ENCODE results near the gene CFAP126.
"Not testable (repeated sequence)": the region's sequence is repeated elsewhere in the genome, so short reads cannot be mapped to it uniquely, and the experiment has no call there.

Gene CFAP126

GRCh38 chr1:161391611-161392010, 23.9 kb upstream of the CFAP126 start:
- H3K9me3 Mint-ChIP-seq, result no peaks in the 10 kb centered on the region

DNA sequence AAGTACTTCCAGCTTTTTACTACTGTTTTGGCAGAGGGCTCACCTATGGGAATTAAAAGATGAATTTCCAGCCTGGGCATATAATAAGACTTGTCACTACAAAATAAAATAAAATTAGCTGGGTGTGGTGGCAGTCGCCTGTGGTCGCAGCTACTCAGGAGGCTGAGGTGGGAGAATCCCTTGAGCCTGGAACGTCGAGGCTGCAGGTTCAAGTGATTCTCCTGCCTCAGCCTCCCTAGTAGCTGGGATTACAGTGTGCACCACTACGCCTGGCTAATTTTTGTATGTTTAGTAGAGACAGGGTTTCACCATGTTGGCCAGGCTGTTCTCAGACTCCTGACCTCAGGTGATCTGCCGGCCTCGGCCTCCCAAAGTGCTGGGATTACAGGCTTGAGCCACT, 23.5 kb upstream of the CFAP126 start:
- intact Hi-C loops (cut with micrococcal nuclease); H3K9me3 Mint-ChIP-seq; H3K36me3 Mint-ChIP-seq (ENCODE audit: low read depth); H3K27me3 Mint-ChIP-seq; H3K4me3 Mint-ChIP-seq; H3K27ac Mint-ChIP-seq: not testable (repeated sequence)
- H3K4me1 Mint-ChIP-seq (ENCODE audit: low read depth), result peaks cover 28% of the 10 kb centered on the region

More at GRCh38 chr1:161391611-161392010, 23.9 kb upstream of the CFAP126 start:
- Mint-ChIP-seq H3K4me1 (ENCODE audit: low read depth) (peaks cover 28% of the 10 kb centered on the region), H3K36me3 (ENCODE audit: low read depth) (no peaks in the 10 kb centered on the region), H3K27me3 (no peaks in the 10 kb centered on the region), H3K27ac (no peak overlapping the region), H3K4me3 (no peak overlapping the region)
- intact Hi-C loops (cut with micrococcal nuclease), result no loop called here

DNA sequence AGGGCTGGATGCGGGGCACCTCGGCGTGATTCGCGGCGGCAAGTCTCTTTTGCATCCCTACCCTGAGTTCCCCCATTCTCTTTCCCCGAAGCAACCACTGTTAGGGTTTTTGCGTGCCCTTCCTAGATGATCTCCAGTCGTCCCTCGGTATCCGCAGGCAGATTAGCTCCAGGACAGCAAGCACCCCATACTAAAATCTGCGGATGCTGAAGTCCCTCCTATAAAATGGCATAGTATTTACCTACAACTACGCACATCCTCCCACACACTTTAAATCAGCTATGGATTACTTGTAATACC, 22.8 kb upstream of the CFAP126 start:
- Mint-ChIP-seq H3K27me3 (no peaks in the 10 kb centered on the region), H3K27ac (peak overlapping the region; percentile 95), H3K9me3 (no peaks in the 10 kb centered on the region), H3K4me1 (ENCODE audit: low read depth) (peaks cover 28% of the 10 kb centered on the region), H3K4me3 (peak overlapping the region; percentile 74), H3K36me3 (ENCODE audit: low read depth) (no peaks in the 10 kb centered on the region)
- intact Hi-C loops (cut with micrococcal nuclease), result loop anchor here (1.0 kb wide), 1 partner anchor 9 kb away; no protein-coding TSS in a partner anchor

DNA sequence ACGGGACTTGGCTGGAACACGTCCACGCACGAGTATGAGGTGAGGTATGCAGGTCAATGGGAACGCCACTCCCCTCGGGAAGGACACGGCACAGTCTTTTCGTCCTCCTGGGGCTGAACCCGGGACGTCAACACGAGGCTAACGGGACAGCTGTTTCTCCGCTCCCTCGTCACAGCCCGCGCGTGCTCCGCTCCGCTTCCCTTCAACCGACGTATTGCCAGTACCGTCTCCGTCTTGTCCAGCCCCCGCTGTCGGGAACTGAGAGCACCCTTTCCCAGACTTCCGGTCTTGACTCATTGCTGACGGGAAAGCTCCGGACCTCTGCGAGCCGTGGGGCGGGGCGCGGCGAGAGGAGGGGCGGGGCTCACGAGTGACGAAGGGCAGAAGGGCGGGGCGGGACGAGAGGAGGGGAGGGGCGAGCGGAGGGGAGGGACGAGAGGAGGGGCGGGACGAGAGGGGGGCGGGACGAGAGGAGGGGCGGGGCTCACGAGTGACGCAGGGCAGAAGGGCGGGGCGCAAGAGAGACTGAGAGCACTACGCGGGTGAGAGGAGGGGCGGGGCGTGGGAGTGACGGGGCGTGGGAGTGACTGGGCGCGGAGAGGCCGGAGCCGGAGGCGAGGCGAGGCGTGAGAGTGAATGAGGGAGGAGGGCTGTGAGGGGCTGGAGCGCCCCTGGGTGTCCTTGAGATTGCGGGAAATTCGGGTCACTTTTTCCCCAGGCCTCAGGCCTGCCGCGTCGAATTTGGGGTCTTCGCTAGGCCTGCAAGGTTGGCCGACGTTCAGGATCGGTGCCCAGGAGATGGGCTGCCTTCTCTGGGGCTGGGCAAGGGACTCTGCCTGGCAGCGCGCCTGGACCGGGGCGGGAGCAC, 22.2 kb upstream of the CFAP126 start:
- Mint-ChIP-seq H3K36me3 (ENCODE audit: low read depth) (no peaks in the 10 kb centered on the region), H3K4me3 (peak overlapping the region; percentile 74), H3K4me1 (ENCODE audit: low read depth) (peaks cover 28% of the 10 kb centered on the region), H3K9me3 (no peaks in the 10 kb centered on the region), H3K27me3 (no peaks in the 10 kb centered on the region), H3K27ac (peak overlapping the region; percentile 95)
- intact Hi-C loops (cut with micrococcal nuclease), result loop anchor here (1.0 kb wide), 1 partner anchor 9 kb away; no protein-coding TSS in a partner anchor

DNA sequence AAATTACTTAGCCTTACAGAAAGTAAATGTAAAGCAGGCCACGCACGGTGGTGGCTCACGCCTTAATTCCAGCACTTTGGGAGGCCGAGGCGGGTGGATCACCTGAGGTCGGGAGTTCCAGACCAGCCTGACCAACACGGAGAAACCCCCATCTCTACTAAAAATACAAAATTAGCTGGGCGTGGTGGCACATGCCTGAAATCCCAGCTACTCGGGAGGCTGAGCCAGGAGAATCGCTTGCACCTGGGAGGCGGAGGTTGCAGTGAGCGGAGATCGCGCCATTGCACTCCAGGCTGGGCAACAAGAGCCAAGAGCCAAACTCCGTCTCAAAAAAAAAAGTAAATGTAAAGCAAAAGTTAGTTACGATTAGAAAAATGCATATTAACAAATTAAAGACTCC, 21.5 kb upstream of the CFAP126 start:
- H3K36me3 Mint-ChIP-seq (ENCODE audit: low read depth); intact Hi-C loops (cut with micrococcal nuclease); H3K9me3 Mint-ChIP-seq; H3K27me3 Mint-ChIP-seq: not testable (repeated sequence)
- peak overlapping the region; percentile 70 for H3K4me3 Mint-ChIP-seq
- H3K27ac Mint-ChIP-seq, result peak overlapping the region; percentile 95
- H3K4me1 Mint-ChIP-seq (ENCODE audit: low read depth), result peaks cover 28% of the 10 kb centered on the region

GRCh38 chr1:161388639-161389038, 21.0 kb upstream of the CFAP126 start:
- intact Hi-C loops (cut with micrococcal nuclease), result no loop called here
- Mint-ChIP-seq H3K4me3 (no peak overlapping the region), H3K4me1 (ENCODE audit: low read depth) (peaks cover 28% of the 10 kb centered on the region), H3K27ac (peak overlapping the region; percentile 95), H3K9me3 (no peaks in the 10 kb centered on the region), H3K36me3 (ENCODE audit: low read depth) (no peaks in the 10 kb centered on the region), H3K27me3 (peaks cover under 1% of the 10 kb centered on the region)

- H3K27ac Mint-ChIP-seq, result peak overlapping the region; percentile 52
- no peak overlapping the region for H3K4me3 Mint-ChIP-seq
- intact Hi-C loops (cut with micrococcal nuclease), result loop anchor here (1.0 to 5.0 kb wide), 2 partner anchors 155 to 170 kb away; no protein-coding TSS in a partner anchor
Measured at GRCh38 chr1:161382214-161383019, 14.7 kb upstream of the CFAP126 start.

GRCh38 chr1:161381707-161382106, 14.0 kb upstream of the CFAP126 start:
- H3K4me3 Mint-ChIP-seq, result no peak overlapping the region
- H3K4me1 Mint-ChIP-seq (ENCODE audit: low read depth), result peaks cover 14% of the 10 kb centered on the region
- H3K9me3 Mint-ChIP-seq, result no peaks in the 10 kb centered on the region
- intact Hi-C loops (cut with micrococcal nuclease), result loop anchor here (1.0 to 5.0 kb wide), 2 partner anchors 154 to 169 kb away; no protein-coding TSS in a partner anchor
- peak overlapping the region; percentile 52 for H3K27ac Mint-ChIP-seq
- H3K27me3 Mint-ChIP-seq, result peaks cover 2% of the 10 kb centered on the region
- H3K36me3 Mint-ChIP-seq (ENCODE audit: low read depth), result no peaks in the 10 kb centered on the region

More at GRCh38 chr1:161382214-161383019, 14.7 kb upstream of the CFAP126 start:
- peaks cover 2% of the 10 kb centered on the region for H3K27me3 Mint-ChIP-seq
- H3K36me3 Mint-ChIP-seq (ENCODE audit: low read depth), result no peaks in the 10 kb centered on the region
- no peaks in the 10 kb centered on the region for H3K9me3 Mint-ChIP-seq
- H3K4me1 Mint-ChIP-seq (ENCODE audit: low read depth), result peaks cover 14% of the 10 kb centered on the region

DNA sequence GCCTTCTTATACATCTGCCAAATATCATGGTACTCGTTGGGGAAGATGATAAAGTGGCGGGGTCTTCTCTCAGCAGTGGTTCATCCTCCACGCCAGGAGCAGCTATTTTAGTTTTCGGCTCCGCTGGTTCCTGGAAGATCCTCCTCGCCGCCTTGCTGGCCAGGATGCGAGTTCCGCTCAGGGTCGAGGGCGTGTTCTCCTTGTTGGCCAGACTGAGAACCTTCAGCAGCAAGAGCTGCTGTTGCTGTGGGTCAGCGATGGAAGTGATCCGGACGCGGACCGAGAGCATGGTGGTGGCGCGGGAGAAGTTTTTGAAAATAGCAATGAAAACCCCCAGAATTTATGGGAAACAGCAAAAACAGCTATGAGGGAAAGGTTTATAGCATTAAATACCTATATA, 11.4 kb upstream of the CFAP126 start:
- Mint-ChIP-seq H3K27me3 (peaks cover 2% of the 10 kb centered on the region), H3K36me3 (ENCODE audit: low read depth) (no peaks in the 10 kb centered on the region), H3K27ac (no peak overlapping the region), H3K4me3 (no peak overlapping the region), H3K9me3 (no peaks in the 10 kb centered on the region), H3K4me1 (ENCODE audit: low read depth) (peaks cover 14% of the 10 kb centered on the region)
- intact Hi-C loops (cut with micrococcal nuclease), result loop anchor here (10.0 kb wide), 2 partner anchors 74 to 366 kb away; partner anchors contain the start of genes DUSP12 and MPZ

DNA sequence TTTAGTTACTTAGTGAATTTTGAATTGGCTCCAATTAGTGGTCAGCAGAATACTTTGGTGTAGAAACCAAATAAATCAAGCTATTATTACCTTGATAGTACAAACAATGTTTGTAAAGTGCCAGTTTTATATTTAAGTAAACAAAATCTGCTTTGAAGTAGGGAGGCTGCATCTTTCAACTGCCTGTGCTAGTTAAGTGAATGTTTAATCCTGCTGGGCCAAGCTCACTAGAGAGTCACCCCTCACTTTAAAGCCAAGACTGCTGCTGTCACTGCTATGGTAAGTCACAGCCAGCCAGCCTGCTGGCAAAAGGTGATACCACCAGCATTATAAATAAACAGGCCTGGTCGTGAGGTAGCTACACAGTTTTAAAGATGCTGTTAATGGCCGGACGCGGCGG, 10.3 kb upstream of the CFAP126 start:
- Mint-ChIP-seq H3K27ac (no peak overlapping the region), H3K4me1 (ENCODE audit: low read depth) (peaks cover 14% of the 10 kb centered on the region), H3K4me3 (no peak overlapping the region), H3K9me3 (no peaks in the 10 kb centered on the region), H3K36me3 (ENCODE audit: low read depth) (no peaks in the 10 kb centered on the region), H3K27me3 (no peaks in the 10 kb centered on the region)
- intact Hi-C loops (cut with micrococcal nuclease), result loop anchor here (10.0 kb wide), 2 partner anchors 73 to 367 kb away; partner anchors contain the start of genes DUSP12 and MPZ

- H3K9me3 Mint-ChIP-seq, result no peaks in the 10 kb centered on the region
- intact Hi-C loops (cut with micrococcal nuclease), result loop anchor here (10.0 kb wide), 2 partner anchors 70 to 370 kb away; partner anchors contain the start of genes DUSP12 and MPZ
- no peak overlapping the region for H3K27ac Mint-ChIP-seq
- H3K4me3 Mint-ChIP-seq, result no peak overlapping the region
- no peaks in the 10 kb centered on the region for H3K4me1 Mint-ChIP-seq (ENCODE audit: low read depth)
- H3K27me3 Mint-ChIP-seq, result no peaks in the 10 kb centered on the region
- H3K36me3 Mint-ChIP-seq (ENCODE audit: low read depth), result no peaks in the 10 kb centered on the region
Measured at GRCh38 chr1:161374373-161374772, 6.7 kb upstream of the CFAP126 start.

DNA sequence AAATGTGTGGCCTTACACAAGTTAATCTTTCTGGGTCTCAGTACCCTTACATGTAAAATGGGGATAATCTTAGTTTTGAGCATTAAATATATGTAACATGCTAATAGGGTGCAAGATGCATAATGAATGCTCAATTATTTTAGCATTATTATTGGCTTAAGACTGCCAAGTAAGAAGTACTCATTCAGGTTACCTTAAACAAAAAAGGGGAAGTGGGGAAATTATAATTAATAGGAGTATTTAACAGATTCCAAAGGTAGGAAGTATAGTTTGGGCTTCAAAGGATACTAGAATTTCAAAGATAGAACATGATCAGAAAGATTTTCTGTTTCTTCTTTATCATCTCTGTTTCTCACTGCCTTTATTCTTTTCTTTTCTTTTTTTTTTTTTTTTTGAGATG, 5.8 kb upstream of the CFAP126 start:
- H3K4me1 Mint-ChIP-seq (ENCODE audit: low read depth), result no peaks in the 10 kb centered on the region
- no peaks in the 10 kb centered on the region for H3K9me3 Mint-ChIP-seq
- intact Hi-C loops (cut with micrococcal nuclease), result loop anchor here (10.0 kb wide), 2 partner anchors 69 to 371 kb away; partner anchors contain the start of genes DUSP12 and MPZ
- no peaks in the 10 kb centered on the region for H3K36me3 Mint-ChIP-seq (ENCODE audit: low read depth)
- no peak overlapping the region for H3K4me3 Mint-ChIP-seq
- no peak overlapping the region for H3K27ac Mint-ChIP-seq
- H3K27me3 Mint-ChIP-seq, result no peaks in the 10 kb centered on the region

DNA sequence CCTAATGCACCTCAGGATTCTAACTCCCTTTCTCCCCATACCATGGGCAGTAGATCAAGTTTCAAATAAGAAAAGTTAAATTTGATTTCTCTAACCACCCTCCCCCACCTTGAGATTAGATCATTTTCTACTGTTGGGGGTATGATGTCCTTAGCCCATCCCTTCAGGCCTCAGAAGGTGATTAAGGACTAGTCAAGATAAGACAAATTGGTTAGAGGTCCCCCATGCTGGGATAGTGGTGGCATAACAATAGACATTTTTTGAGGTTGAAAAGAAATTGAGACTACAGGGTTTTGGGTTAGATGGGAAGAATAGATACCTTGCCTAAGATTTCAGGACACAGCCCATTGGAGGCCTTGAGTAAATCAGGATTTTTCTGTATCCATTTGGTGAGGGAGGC, 2.5 kb downstream of the CFAP126 start:
- peaks cover 48% of the 10 kb centered on the region for H3K36me3 Mint-ChIP-seq (ENCODE audit: low read depth)
- peaks cover 5% of the 10 kb centered on the region for H3K4me1 Mint-ChIP-seq (ENCODE audit: low read depth)
- H3K27ac Mint-ChIP-seq, result no peak overlapping the region
- no peaks in the 10 kb centered on the region for H3K9me3 Mint-ChIP-seq
- no peaks in the 10 kb centered on the region for H3K27me3 Mint-ChIP-seq
- no peak overlapping the region for H3K4me3 Mint-ChIP-seq
- intact Hi-C loops (cut with micrococcal nuclease), result loop anchor here (5.0 kb wide), 1 partner anchor 138 kb away; the partner anchor contains the start of gene TOMM40L

DNA sequence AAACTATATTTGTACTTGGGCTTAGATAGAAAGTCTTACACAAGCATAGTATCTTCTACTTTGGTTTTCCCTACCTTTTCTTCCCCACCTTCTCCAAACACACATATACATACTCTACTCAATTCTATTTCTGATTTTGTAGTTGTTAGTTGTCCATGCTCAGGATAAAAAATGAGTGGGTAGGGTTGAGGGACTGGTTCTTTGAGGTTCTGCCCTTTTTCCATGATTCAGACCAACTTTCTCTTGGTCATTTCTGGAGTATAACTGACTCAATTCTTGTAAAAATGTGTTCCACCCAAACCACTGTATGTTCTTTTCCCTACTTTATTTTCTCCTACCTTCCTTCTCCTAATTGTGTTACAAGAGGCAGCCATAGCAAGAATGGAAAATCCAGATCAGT, 3.3 kb downstream of the CFAP126 start:
- no peak overlapping the region for H3K4me3 Mint-ChIP-seq
- H3K9me3 Mint-ChIP-seq, result no peaks in the 10 kb centered on the region
- H3K36me3 Mint-ChIP-seq (ENCODE audit: low read depth), result peaks cover 54% of the 10 kb centered on the region
- peaks cover 13% of the 10 kb centered on the region for H3K4me1 Mint-ChIP-seq (ENCODE audit: low read depth)
- intact Hi-C loops (cut with micrococcal nuclease), result no loop called here
- H3K27me3 Mint-ChIP-seq, result no peaks in the 10 kb centered on the region
- no peak overlapping the region for H3K27ac Mint-ChIP-seq
